AG09319 (cell line): ENCODE measurements around the gene EIF3I.

Experiments
- DNase-seq: peaks from one replicate; pipeline ENCODE4 v3.0.0-alpha.2; 2010; ENCODE audit warnings: low read depth; ENCODE audit errors: extremely low read depth
- CTCF ChIP-seq: IDR thresholded peaks from 2 replicates; pipeline ENCODE4 v1.5.1; 2011; ENCODE audit warnings: low read depth, mild to moderate bottlenecking, inconsistent platforms, low read length, moderate library complexity

Gene EIF3I

GRCh38 chr1:32198237-32199042, 23.8 kb upstream of the EIF3I start:
- TF ChIP-seq CTCF, result no peak
- DNase-seq, result no peak

- no peak for TF ChIP-seq CTCF
- no peak for DNase-seq
Observed at GRCh38 chr1:32199043-32199716, 23.0 kb upstream of the EIF3I start.

GRCh38 chr1:32199717-32200072, 22.5 kb upstream of the EIF3I start:
- TF ChIP-seq CTCF, result no peak
- no peak for DNase-seq

GRCh38 chr1:32200226-32201010, 21.8 kb upstream of the EIF3I start, which contains the start of gene CCDC28B:
Gene CCDC28B (plus strand): TSS chr1:32200595. CDS start chr1:32201936, 1,341 bp downstream.
- no peak for DNase-seq
- no peak for TF ChIP-seq CTCF

- DNase-seq, result no peak
- TF ChIP-seq CTCF, result peak; percentile 5
Observed at GRCh38 chr1:32201011-32201855, 21.0 kb upstream of the EIF3I start.

GRCh38 chr1:32204943-32205361, 17.3 kb upstream of the EIF3I start:
- TF ChIP-seq CTCF, result no peak

More at GRCh38 chr1:32204943-32205361, 17.3 kb upstream of the EIF3I start:
- DNase-seq, result no peak
